Loucy (cell line): ENCODE results near the gene LYRM2.

Experiments used
- CTCF ChIP-seq: fragments of 200-600 bp; sonication (generic); conservative IDR thresholded peaks from 2 replicates; pipeline ENCODE4 v1.5.1; 2014; ENCODE audit warnings: mild to moderate bottlenecking, antibody characterized with exemption, low read length
- EZH2phosphoT487 ChIP-seq: fragments of 200-600 bp; IDR thresholded peaks from 2 replicates; pipeline ENCODE4 v1.6.1; 2018; ENCODE audit warnings: antibody characterized with exemption, mild to moderate bottlenecking, moderate library complexity, borderline replicate concordance

- no peak for TF ChIP-seq CTCF
- no peak for TF ChIP-seq EZH2phosphoT487
Observed at GRCh38 chr6:89590133-89590532, 48.4 kb downstream of the LYRM2 start.
